Measurements from ENCODE around the gene CNN2. TPM values are rescaled to one million over a fixed set of nuclear protein-coding genes. Genes with fewer than 3 reads are reported as not detected.

Gene CNN2
- total and polyA plus RNA-seq, 2 of the 13 experiments (the other 11 are each of a cell fraction or from before 2014, with no cell fraction given): 63.6 to 70.0 TPM

DNA sequence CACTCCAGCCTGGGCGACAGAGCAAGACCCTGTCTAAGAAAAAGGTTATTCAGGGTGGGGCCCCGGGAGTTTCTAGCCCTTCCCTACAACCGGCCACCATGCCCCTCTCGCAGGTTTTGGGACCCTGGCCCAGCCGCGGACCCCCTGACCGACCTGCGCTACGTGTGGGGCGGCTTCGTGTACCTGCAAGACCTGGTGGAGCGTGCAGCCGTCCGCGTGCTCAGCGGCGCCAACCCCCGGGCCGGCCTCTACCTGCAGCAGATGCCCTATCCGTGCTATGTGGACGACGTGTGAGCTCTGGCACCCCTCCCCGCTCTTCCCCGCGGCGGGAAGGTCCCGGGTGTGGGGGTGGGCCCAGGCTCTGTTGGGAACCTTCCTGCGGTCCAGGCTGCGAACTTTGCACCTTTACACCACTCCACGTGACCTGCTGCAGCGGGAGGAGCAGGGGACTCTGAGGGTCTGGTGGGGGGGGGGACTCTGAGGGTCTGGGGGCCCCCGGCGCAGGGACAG lies 19.8 kb downstream of the CNN2 start (continued):
- TF ChIP-seq EP300 (IDR thresholded peaks at IDR 0.05; ENCODE audit: low read depth in 2 of 2, low read length in 2 of 2) (peak in 1 of 2 experiments; percentile 26; a peak in 1 of 4 replicates), EP300 (CRISPR knock-in tag; IDR thresholded peaks at IDR 0.05; ENCODE audit: borderline replicate concordance) (no peak), ZFP37 (CRISPR knock-in tag; IDR thresholded peaks at IDR 0.05; ENCODE audit: borderline replicate concordance) (peak; percentile 71; the same call in 1 of the 2 replicates), MIER3 (CRISPR knock-in tag; IDR thresholded peaks at IDR 0.05; ENCODE audit: borderline replicate concordance) (no peak), TBX3 (IDR thresholded peaks at IDR 0.05; ENCODE audit: borderline replicate concordance) (peak; percentile 49; the same call in 1 of the 2 replicates), MEIS2 (CRISPR knock-in tag; IDR thresholded peaks at IDR 0.05) (peak; percentile 63; the same call in 1 of the 2 replicates), TBX2 (CRISPR knock-in tag; IDR thresholded peaks at IDR 0.05; ENCODE audit: borderline replicate concordance) (peak; percentile 86), ELF3 (CRISPR knock-in tag; IDR thresholded peaks at IDR 0.05) (0 out of 2 replicates have a peak, but pooled peaks have one; percentile 28), ERF (CRISPR knock-in tag; IDR thresholded peaks at IDR 0.05) (peak; percentile 67; the same call in 1 of the 2 replicates), ZNF121 (CRISPR knock-in tag; IDR thresholded peaks at IDR 0.05) (peak; percentile 66; the same call in 1 of the 2 replicates), MTF1 (CRISPR knock-in tag; IDR thresholded peaks at IDR 0.05) (0 out of 2 replicates have a peak, but pooled peaks have one; percentile 62), SAP130 (CRISPR knock-in tag; IDR thresholded peaks at IDR 0.05; ENCODE audit: low read depth) (peak; percentile 40; the same call in 1 of the 2 replicates)
- TF ChIP-seq, protein P1, sequence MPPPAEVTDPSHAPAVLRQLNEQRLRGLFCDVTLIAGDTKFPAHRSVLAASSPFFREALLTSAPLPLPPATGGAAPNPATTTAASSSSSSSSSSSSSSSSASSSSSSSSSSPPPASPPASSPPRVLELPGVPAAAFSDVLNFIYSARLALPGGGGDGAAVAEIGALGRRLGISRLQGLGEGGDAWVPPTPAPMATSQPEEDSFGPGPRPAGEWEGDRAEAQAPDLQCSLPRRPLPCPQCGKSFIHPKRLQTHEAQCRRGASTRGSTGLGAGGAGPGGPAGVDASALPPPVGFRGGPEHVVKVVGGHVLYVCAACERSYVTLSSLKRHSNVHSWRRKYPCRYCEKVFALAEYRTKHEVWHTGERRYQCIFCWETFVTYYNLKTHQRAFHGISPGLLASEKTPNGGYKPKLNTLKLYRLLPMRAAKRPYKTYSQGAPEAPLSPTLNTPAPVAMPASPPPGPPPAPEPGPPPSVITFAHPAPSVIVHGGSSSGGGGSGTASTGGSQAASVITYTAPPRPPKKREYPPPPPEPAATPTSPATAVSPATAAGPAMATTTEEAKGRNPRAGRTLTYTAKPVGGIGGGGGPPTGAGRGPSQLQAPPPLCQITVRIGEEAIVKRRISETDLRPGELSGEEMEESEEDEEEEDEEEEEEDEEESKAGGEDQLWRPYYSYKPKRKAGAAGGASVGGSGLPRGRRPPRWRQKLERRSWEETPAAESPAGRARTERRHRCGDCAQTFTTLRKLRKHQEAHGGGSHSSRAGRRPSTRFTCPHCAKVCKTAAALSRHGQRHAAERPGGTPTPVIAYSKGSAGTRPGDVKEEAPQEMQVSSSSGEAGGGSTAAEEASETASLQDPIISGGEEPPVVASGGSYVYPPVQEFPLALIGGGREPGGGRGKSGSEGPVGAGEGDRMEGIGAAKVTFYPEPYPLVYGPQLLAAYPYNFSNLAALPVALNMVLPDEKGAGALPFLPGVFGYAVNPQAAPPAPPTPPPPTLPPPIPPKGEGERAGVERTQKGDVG (CRISPR knock-in tag; IDR thresholded peaks at IDR 0.05; ENCODE audit: borderline replicate concordance): peak; percentile 82; the same call in 1 of the 2 replicates
- TF ChIP-seq, protein P2, sequence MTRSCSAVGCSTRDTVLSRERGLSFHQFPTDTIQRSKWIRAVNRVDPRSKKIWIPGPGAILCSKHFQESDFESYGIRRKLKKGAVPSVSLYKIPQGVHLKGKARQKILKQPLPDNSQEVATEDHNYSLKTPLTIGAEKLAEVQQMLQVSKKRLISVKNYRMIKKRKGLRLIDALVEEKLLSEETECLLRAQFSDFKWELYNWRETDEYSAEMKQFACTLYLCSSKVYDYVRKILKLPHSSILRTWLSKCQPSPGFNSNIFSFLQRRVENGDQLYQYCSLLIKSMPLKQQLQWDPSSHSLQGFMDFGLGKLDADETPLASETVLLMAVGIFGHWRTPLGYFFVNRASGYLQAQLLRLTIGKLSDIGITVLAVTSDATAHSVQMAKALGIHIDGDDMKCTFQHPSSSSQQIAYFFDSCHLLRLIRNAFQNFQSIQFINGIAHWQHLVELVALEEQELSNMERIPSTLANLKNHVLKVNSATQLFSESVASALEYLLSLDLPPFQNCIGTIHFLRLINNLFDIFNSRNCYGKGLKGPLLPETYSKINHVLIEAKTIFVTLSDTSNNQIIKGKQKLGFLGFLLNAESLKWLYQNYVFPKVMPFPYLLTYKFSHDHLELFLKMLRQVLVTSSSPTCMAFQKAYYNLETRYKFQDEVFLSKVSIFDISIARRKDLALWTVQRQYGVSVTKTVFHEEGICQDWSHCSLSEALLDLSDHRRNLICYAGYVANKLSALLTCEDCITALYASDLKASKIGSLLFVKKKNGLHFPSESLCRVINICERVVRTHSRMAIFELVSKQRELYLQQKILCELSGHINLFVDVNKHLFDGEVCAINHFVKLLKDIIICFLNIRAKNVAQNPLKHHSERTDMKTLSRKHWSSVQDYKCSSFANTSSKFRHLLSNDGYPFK (CRISPR knock-in tag; IDR thresholded peaks at IDR 0.05; ENCODE audit: borderline replicate concordance): 0 out of 2 replicates have a peak, but pooled peaks have one; percentile 46
- TF ChIP-seq, protein P3, sequence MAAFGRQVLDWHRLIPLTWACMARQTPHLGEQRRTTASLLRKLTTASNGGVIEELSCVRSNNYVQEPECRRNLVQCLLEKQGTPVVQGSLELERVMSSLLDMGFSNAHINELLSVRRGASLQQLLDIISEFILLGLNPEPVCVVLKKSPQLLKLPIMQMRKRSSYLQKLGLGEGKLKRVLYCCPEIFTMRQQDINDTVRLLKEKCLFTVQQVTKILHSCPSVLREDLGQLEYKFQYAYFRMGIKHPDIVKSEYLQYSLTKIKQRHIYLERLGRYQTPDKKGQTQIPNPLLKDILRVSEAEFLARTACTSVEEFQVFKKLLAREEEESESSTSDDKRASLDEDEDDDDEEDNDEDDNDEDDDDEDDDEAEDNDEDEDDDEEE (CRISPR knock-in tag; IDR thresholded peaks at IDR 0.05): peak; percentile 39; the same call in 1 of the 2 replicates

All from HepG2 (cell line).